CD8-positive, alpha-beta memory T cell (primary cell): Measurements from ENCODE around the gene C3orf52. TPM values are rescaled to one million over a fixed set of nuclear protein-coding genes. Genes with fewer than 3 reads are reported as not detected.
"Not testable (repeated sequence)": the region's sequence is repeated elsewhere in the genome, so short reads cannot be mapped to it uniquely, and the experiment has no call there.

Experiments used
- CTCF ChIA-PET: fragments of 350-600 bp; sonication (Branson Sonifier 250); formaldehyde crosslinking; loops from one replicate; lab custom pipeline; 2021; ENCODE audit warnings: antibody characterized with exemption; lab: Charles Lee
- POLR2A ChIA-PET: fragments of 350-600 bp; sonication (Branson Sonifier 250); formaldehyde crosslinking; loops from one replicate; lab custom pipeline; 2021; ENCODE audit warnings: antibody characterized with exemption; lab: Charles Lee
- DNase-seq, 5 donors: peaks; one replicate each; pipeline versions ENCODE4 v3.0.0 to v3.0.0-alpha.2; 2020 to 2022; ENCODE audit warnings: mixed read lengths in 1 of 5
- H3K27ac ChIP-seq: one replicate; pipeline ENCODE4 v1.7.0; 2013; ENCODE audit warnings: low read depth, mild to moderate bottlenecking, low read length, moderate library complexity
- H3K27me3 ChIP-seq: 2 replicates; pipeline ENCODE4 v1.7.0; 2013; ENCODE audit warnings: low read length, mild to moderate bottlenecking; ENCODE audit not compliant: insufficient read depth, poor library complexity, severe bottlenecking
- H3K36me3 ChIP-seq: 2 replicates; pipeline ENCODE4 v1.7.0; 2013; ENCODE audit warnings: mild to moderate bottlenecking, low read length, moderate library complexity; ENCODE audit not compliant: insufficient read depth
- H3K4me1 ChIP-seq: 2 replicates; pipeline ENCODE4 v1.7.0; 2013; ENCODE audit warnings: mild to moderate bottlenecking, low read length, moderate library complexity; ENCODE audit not compliant: insufficient read depth
- H3K4me3 ChIP-seq: 2 replicates; pipeline ENCODE4 v1.7.0; 2013; ENCODE audit warnings: mild to moderate bottlenecking, low read length
- H3K9me3 ChIP-seq: 2 replicates; pipeline ENCODE4 v1.7.0; 2013; ENCODE audit warnings: mild to moderate bottlenecking, low read length
- H3K27ac Mint-ChIP-seq, 8 donors: one replicate each; pipeline ENCODE4 v1.8.0; 2020 to 2021; ENCODE audit warnings: mixed read lengths in 8 of 8, mild to moderate bottlenecking in 6 of 8, inconsistent platforms in 3 of 8, moderate library complexity in 3 of 8
- H3K27me3 Mint-ChIP-seq, 2 donors: one replicate each; pipeline ENCODE4 v1.8.0; 2020 to 2021; ENCODE audit warnings: mixed read lengths in 2 of 2, mild to moderate bottlenecking in 1 of 2, moderate library complexity in 1 of 2
- H3K36me3 Mint-ChIP-seq, 3 donors: one replicate each; pipeline ENCODE4 v1.8.0; 2020 to 2021; ENCODE audit warnings: mixed read lengths in 3 of 3, inconsistent platforms in 1 of 3, mild to moderate bottlenecking in 1 of 3
- H3K4me1 Mint-ChIP-seq, 3 donors: one replicate each; pipeline ENCODE4 v1.8.0; 2020 to 2021; ENCODE audit warnings: mixed read lengths in 3 of 3, inconsistent platforms in 1 of 3, mild to moderate bottlenecking in 1 of 3
- H3K4me3 Mint-ChIP-seq, 7 donors: one replicate each; pipeline ENCODE4 v1.8.0; 2020 to 2021; ENCODE audit warnings: mixed read lengths in 7 of 7, mild to moderate bottlenecking in 6 of 7, moderate library complexity in 4 of 7, inconsistent platforms in 2 of 7
- H3K9me3 Mint-ChIP-seq, 5 donors: one replicate each; pipeline ENCODE4 v1.8.0; 2020 to 2022; ENCODE audit warnings: mixed read lengths in 5 of 5, mild to moderate bottlenecking in 3 of 5, moderate library complexity in 2 of 5, inconsistent platforms in 1 of 5
- polyA plus RNA-seq: library from polyadenylated mRNA; unstranded; fragments of 300-500 nt; fragmentation: Illumina TruSeq; gene quantifications from one replicate; pipeline ENCODE4 v1.2.3, GENCODE V29; 2021
- total RNA-seq, 2 experiments: library from RNA; stranded (reverse); gene quantifications; one replicate each; pipeline ENCODE4 v1.2.3, GENCODE V29; 2021

Gene C3orf52
- total and polyA plus RNA-seq, 3 experiments from 2014 or later, result 0.12 to 3.4 (median 2.8) TPM

GRCh38 chr3:112047264-112047663, 38.9 kb upstream of the C3orf52 start:
- H3K27me3 Mint-ChIP-seq, result peaks cover 2 to 17% of the 10 kb centered on the region in 2 donors
- CTCF ChIA-PET, result no interaction called here

DNA sequence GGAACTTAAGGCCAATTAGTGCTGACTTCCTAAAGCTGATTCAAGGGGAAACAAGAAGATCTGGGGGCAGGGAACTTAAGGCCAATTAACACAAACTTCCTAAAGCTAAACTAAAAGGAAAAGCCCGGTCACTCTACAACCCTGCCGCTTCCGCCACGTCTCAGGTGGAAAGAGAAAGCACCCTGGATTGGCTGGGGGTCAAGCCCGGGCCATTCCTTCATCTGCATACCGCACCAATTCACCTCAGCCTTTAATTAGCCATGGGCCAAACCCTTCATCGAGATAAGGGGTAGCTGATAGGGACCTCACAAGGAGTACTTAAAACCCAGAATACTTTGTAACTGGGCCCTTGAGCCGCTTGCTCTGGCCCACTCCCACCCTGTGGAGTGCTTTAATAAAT, 37.3 kb upstream of the C3orf52 start:
- Histone ChIP-seq H3K27ac (no peak overlapping the region), H3K4me1 (no peaks in the 10 kb centered on the region), H3K36me3 (no peaks in the 10 kb centered on the region), H3K27me3 (no peaks in the 10 kb centered on the region), H3K9me3 (no peaks in the 10 kb centered on the region), H3K4me3 (no peak overlapping the region)
- H3K4me1 Mint-ChIP-seq, result peaks cover 0 to 3% (median 0%) of the 10 kb centered on the region in 3 donors
- CTCF ChIA-PET, result no interaction called here
- no peaks in the 10 kb centered on the region for H3K9me3 Mint-ChIP-seq
- POLR2A ChIA-PET, result no interaction called here
- no peak for DNase-seq
- peaks cover 5 to 17% of the 10 kb centered on the region in 2 donors for H3K27me3 Mint-ChIP-seq
- no peaks in the 10 kb centered on the region for H3K36me3 Mint-ChIP-seq
- no peak overlapping the region for H3K4me3 Mint-ChIP-seq
- no peak overlapping the region for H3K27ac Mint-ChIP-seq

More at GRCh38 chr3:112047264-112047663, 38.9 kb upstream of the C3orf52 start:
- Mint-ChIP-seq H3K36me3 (no peaks in the 10 kb centered on the region), H3K4me3 (no peak overlapping the region), H3K27ac (no peak overlapping the region), H3K9me3 (no peaks in the 10 kb centered on the region), H3K4me1 (peaks cover 0 to 3% (median 0%) of the 10 kb centered on the region in 3 donors)
- H3K27me3 ChIP-seq, result no peaks in the 10 kb centered on the region
- POLR2A ChIA-PET, result no interaction called here
- no peak overlapping the region for H3K27ac ChIP-seq
- H3K36me3 ChIP-seq, result no peaks in the 10 kb centered on the region
- H3K4me1 ChIP-seq, result peaks cover 4% of the 10 kb centered on the region
- H3K4me3 ChIP-seq, result no peak overlapping the region
- DNase-seq, result no peak
- H3K9me3 ChIP-seq, result no peaks in the 10 kb centered on the region

DNA sequence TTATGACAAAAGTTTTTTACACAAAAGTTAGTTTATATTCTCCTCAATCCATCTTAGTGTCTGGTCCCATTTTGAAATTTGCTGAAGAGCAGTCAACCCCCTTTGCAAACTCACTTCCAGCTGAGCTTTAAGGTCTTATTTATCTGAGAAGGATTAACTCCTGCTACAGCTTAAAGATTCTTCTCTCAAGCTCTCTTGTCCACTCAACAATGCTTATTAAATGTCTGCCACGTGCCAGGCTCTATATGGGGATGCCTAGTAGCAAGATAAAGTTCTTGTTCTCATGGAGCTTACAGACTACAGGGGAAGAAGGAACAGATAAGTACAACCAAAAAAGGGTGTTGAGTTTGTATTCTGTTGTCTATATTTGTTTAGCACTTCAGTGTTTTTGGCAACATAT, 33.0 kb upstream of the C3orf52 start:
- Histone ChIP-seq H3K4me1 (no peaks in the 10 kb centered on the region), H3K27ac (no peak overlapping the region), H3K36me3 (no peaks in the 10 kb centered on the region), H3K27me3 (no peaks in the 10 kb centered on the region), H3K9me3 (no peaks in the 10 kb centered on the region), H3K4me3 (no peak overlapping the region)
- Mint-ChIP-seq H3K4me1 (peaks cover 3 to 8% (median 5%) of the 10 kb centered on the region in 3 donors), H3K36me3 (no peaks in the 10 kb centered on the region), H3K27ac (no peak overlapping the region), H3K4me3 (no peak overlapping the region), H3K27me3 (peaks cover 11 to 34% of the 10 kb centered on the region in 2 donors), H3K9me3 (no peaks in the 10 kb centered on the region)
- POLR2A ChIA-PET, result no interaction called here
- DNase-seq, result no peak
- CTCF ChIA-PET, result interaction anchor here (2.4 kb wide), 1 partner anchor 9 kb away, joined by 16 read pairs; no protein-coding TSS in a partner anchor

DNA sequence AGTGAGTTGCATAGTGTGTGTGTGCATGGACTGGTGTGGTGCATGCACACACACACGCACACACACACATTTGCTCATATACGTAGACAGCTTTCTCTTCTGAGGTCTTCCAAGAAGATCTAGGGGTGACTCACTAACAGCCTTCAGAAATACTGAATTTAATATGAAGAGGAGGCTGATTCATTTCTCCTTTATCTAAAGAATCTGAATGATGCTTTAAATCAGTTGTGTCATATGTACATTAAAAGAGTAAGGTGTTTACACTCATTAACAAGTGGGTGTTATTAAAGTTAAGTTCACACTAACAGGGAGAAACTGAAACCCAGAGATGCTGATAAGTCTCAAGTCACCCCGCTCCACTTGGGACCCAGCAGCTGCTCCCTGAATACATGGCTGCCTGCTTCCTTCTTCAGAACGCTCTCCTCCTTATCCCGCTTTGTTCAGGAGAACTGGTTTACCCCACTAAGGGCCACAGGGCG, 29.7 kb upstream of the C3orf52 start:
- peaks cover 3 to 8% (median 5%) of the 10 kb centered on the region in 3 donors for H3K4me1 Mint-ChIP-seq
- H3K36me3 Mint-ChIP-seq, result no peaks in the 10 kb centered on the region
- H3K27ac ChIP-seq, result no peak overlapping the region
- peak overlapping the region in 3 of 7 donors; percentile 17 to 37 (median 24) for H3K4me3 Mint-ChIP-seq
- H3K36me3 ChIP-seq, result no peaks in the 10 kb centered on the region
- H3K9me3 ChIP-seq, result no peaks in the 10 kb centered on the region
- DNase-seq, result no peak
- peaks cover 0 to 8% (median 3%) of the 10 kb centered on the region in 5 donors for H3K9me3 Mint-ChIP-seq
- peaks cover 11 to 28% of the 10 kb centered on the region in 2 donors for H3K27me3 Mint-ChIP-seq
- no peaks in the 10 kb centered on the region for H3K27me3 ChIP-seq
- no peak overlapping the region for H3K27ac Mint-ChIP-seq
- no peak overlapping the region for H3K4me3 ChIP-seq
- no peaks in the 10 kb centered on the region for H3K4me1 ChIP-seq
- ChIA-PET POLR2A (no interaction called here), CTCF (interaction anchor here (0.8 to 1.0 kb wide), 2 partner anchors 12 to 13 kb away, joined by 3 to 4 read pairs; no protein-coding TSS in a partner anchor)

- H3K4me1 Mint-ChIP-seq, result peaks cover 3 to 8% (median 5%) of the 10 kb centered on the region in 3 donors
- Histone ChIP-seq H3K9me3 (no peaks in the 10 kb centered on the region), H3K36me3 (no peaks in the 10 kb centered on the region), H3K27me3 (no peaks in the 10 kb centered on the region), H3K4me1 (no peaks in the 10 kb centered on the region), H3K4me3 (no peak overlapping the region), H3K27ac (no peak overlapping the region)
- CTCF ChIA-PET, result no interaction called here
- DNase-seq, result no peak
- H3K27me3 Mint-ChIP-seq, result peaks cover 4 to 15% of the 10 kb centered on the region in 2 donors
- no peaks in the 10 kb centered on the region for H3K36me3 Mint-ChIP-seq
- no peak overlapping the region for H3K4me3 Mint-ChIP-seq
- H3K9me3 Mint-ChIP-seq, result peaks cover 0 to 8% (median 3%) of the 10 kb centered on the region in 5 donors
- no peak overlapping the region for H3K27ac Mint-ChIP-seq
- POLR2A ChIA-PET, result no interaction called here
Observed at GRCh38 chr3:112059497-112059896, 26.7 kb upstream of the C3orf52 start.

DNA sequence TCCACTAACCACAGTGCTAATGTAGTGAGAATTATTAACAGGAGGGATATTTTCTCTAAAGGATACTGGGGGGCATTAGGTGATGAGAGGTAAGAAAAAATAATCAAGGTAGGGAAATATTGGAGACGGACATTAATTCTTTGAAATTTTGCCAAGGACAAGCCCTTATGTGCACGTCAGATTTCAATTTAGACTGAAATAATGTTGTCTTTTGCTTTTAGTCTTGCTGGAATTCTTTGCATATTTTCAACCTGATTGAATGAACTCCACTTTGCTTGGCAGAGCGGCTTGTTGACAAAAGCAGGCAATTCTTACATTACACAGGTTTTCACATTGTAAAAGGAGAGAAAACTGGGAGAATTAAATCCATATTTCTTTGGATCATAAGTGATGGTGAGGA, 25.0 kb upstream of the C3orf52 start:
- Histone ChIP-seq H3K4me1 (no peaks in the 10 kb centered on the region), H3K27ac (no peak overlapping the region), H3K4me3 (no peak overlapping the region), H3K9me3 (no peaks in the 10 kb centered on the region), H3K36me3 (no peaks in the 10 kb centered on the region), H3K27me3 (no peaks in the 10 kb centered on the region)
- ChIA-PET CTCF (no interaction called here), POLR2A (no interaction called here)
- H3K36me3 Mint-ChIP-seq, result no peaks in the 10 kb centered on the region
- DNase-seq, result no peak
- peaks cover 3 to 8% (median 5%) of the 10 kb centered on the region in 3 donors for H3K4me1 Mint-ChIP-seq
- peaks cover 0 to 8% (median 3%) of the 10 kb centered on the region in 5 donors for H3K9me3 Mint-ChIP-seq
- no peak overlapping the region for H3K27ac Mint-ChIP-seq
- peaks cover 5 to 8% of the 10 kb centered on the region in 2 donors for H3K27me3 Mint-ChIP-seq
- no peak overlapping the region for H3K4me3 Mint-ChIP-seq

DNA sequence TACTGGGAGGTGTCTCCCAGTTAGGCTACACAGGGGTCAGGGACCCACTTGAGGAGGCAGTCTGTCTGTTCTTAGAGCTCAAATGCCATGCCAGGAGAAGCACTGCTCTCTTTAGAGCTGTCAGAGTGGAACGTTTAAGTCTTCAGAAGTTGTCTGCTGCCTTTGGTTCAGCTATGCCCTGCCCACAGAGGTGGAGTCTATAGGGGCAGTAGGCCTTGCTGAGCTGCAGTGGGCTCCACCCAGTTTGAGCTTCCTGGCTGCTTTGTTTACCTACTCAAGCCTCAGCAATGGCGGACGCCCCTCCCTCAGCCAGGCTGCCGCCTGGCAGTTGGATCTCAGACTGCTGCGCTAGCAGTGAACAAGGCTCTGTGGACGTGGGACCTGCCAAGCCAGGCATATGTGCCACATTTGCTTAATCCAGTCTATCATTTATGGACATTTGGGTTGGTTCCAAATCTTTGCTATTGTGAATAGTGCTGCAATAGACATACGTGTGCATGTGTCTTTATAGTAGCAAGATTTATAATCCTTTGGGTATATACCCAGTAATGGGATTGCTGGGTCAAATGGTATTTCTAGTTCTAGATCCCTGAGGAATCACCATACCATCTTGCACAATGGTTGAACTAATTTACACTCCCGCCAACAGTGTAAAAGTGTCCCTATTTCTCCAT, 13.7 kb upstream of the C3orf52 start:
- H3K9me3 ChIP-seq, H3K27ac ChIP-seq, POLR2A ChIA-PET, H3K27me3 ChIP-seq, H3K36me3 Mint-ChIP-seq, H3K9me3 Mint-ChIP-seq, H3K36me3 ChIP-seq: not testable (repeated sequence)
- DNase-seq, result peak; percentile 6 to 80 (median 50)
- H3K4me1 Mint-ChIP-seq, result peaks cover 20 to 37% (median 28%) of the 10 kb centered on the region in 3 donors
- peak overlapping the region in 7 of 8 donors; percentile 18 to 91 (median 53) for H3K27ac Mint-ChIP-seq
- CTCF ChIA-PET, result interaction anchor here (1.2 kb wide), 2 partner anchors 29 to 59 kb away, joined by 3 to 4 read pairs; no protein-coding TSS in a partner anchor
- peak overlapping the region; percentile 13 to 78 (median 64) for H3K4me3 Mint-ChIP-seq
- peaks cover 4 to 33% of the 10 kb centered on the region in 2 donors for H3K27me3 Mint-ChIP-seq
- Histone ChIP-seq H3K4me3 (peak overlapping the region; percentile 37), H3K4me1 (peaks cover 21% of the 10 kb centered on the region)

DNA sequence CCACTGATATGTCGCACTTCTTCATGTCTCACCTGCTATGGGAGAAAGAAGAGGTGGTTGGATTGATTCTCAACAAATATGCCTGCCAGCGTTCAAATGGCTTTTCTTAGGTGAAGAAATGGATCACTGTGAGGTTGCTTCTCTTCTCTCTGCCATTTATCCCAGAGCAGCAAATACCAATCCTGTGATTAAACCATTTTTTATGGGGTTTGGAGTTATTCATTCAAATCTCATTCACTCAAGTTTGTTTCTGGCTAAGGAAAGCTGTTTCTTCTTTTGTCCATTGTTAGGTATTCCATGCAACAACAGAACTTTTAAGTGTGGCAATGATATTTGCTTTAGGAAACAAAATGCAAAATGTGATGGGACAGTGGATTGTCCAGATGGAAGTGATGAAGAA, 12.2 kb upstream of the C3orf52 start:
- Histone ChIP-seq H3K9me3 (no peaks in the 10 kb centered on the region), H3K27ac (no peak overlapping the region), H3K27me3 (no peaks in the 10 kb centered on the region), H3K4me3 (no peak overlapping the region), H3K36me3 (no peaks in the 10 kb centered on the region), H3K4me1 (peaks cover 21% of the 10 kb centered on the region)
- peaks cover 0 to 26% of the 10 kb centered on the region in 2 donors for H3K27me3 Mint-ChIP-seq
- peaks cover 0 to 6% (median 2%) of the 10 kb centered on the region in 3 donors for H3K36me3 Mint-ChIP-seq
- ChIA-PET CTCF (no interaction called here), POLR2A (no interaction called here)
- DNase-seq, result no peak
- no peak overlapping the region for H3K27ac Mint-ChIP-seq
- peaks cover 0 to 2% (median 0%) of the 10 kb centered on the region in 5 donors for H3K9me3 Mint-ChIP-seq
- peaks cover 20 to 37% (median 28%) of the 10 kb centered on the region in 3 donors for H3K4me1 Mint-ChIP-seq
- H3K4me3 Mint-ChIP-seq, result no peak overlapping the region
